Measurements from ENCODE around the gene ZFAND2B.

Gene ZFAND2B

GRCh38 chr2:219225350-219225749, 18.8 kb downstream of the ZFAND2B start:
- DNase-seq: no peak

- DNase-seq: no peak
Observed at GRCh38 chr2:219228041-219228910, 21.7 kb downstream of the ZFAND2B start.

GRCh38 chr2:219228911-219229304, 22.3 kb downstream of the ZFAND2B start:
- no peak for DNase-seq

- peak; percentile 54 for DNase-seq
Observed at GRCh38 chr2:219229305-219230058, 22.9 kb downstream of the ZFAND2B start, which contains the start of the genes ANKZF1 and ATG9A. TSS of gene ANKZF1 (plus strand) at chr2:219229806. CDS start at chr2:219230258, 452 bp downstream. TSS of gene ATG9A (minus strand) at chr2:219229636. CDS start at chr2:219228024, 1,612 bp downstream.

GRCh38 chr2:219230059-219230540, 23.5 kb downstream of the ZFAND2B start:
- no peak for DNase-seq

- DNase-seq: no peak
Observed at GRCh38 chr2:219234331-219234730, 27.7 kb downstream of the ZFAND2B start.

- no peak for DNase-seq
Observed at GRCh38 chr2:219243291-219243761, 36.7 kb downstream of the ZFAND2B start.

GRCh38 chr2:219244789-219245147, 38.2 kb downstream of the ZFAND2B start:
- no peak for DNase-seq

GRCh38 chr2:219245148-219245898, 38.7 kb downstream of the ZFAND2B start, which contains the start of the genes GLB1L and STK16:
TSS of gene GLB1L (minus strand) at chr2:219245444. CDS start at chr2:219243573, 1,871 bp downstream.
TSS of gene STK16 (plus strand) at chr2:219245479. CDS start at chr2:219246000, 521 bp downstream.
- no peak for DNase-seq

GRCh38 chr2:219245899-219246230, 39.3 kb downstream of the ZFAND2B start:
- no peak for DNase-seq

GRCh38 chr2:219246559-219246958, 40.0 kb downstream of the ZFAND2B start:
- DNase-seq: no peak

- DNase-seq: no peak
Observed at GRCh38 chr2:219247678-219248642, 41.4 kb downstream of the ZFAND2B start.

GRCh38 chr2:219248845-219249202, 42.2 kb downstream of the ZFAND2B start:
- no peak for DNase-seq

GRCh38 chr2:219249203-219249980, 42.8 kb downstream of the ZFAND2B start:
- DNase-seq: no peak

- DNase-seq: no peak
Observed at GRCh38 chr2:219250049-219250781, 43.6 kb downstream of the ZFAND2B start.

GRCh38 chr2:219251656-219252055, 45.1 kb downstream of the ZFAND2B start:
- no peak for DNase-seq

GRCh38 chr2:219252084-219252483, 45.5 kb downstream of the ZFAND2B start:
- no peak for DNase-seq

- no peak for DNase-seq
Observed at GRCh38 chr2:219252570-219252899, 46.0 kb downstream of the ZFAND2B start.

GRCh38 chr2:219252900-219253752, 46.5 kb downstream of the ZFAND2B start, which contains the start of gene TUBA4B:
TSS of gene TUBA4B (plus strand) at chr2:219253243. CDS start at chr2:219253408, 165 bp downstream.
- DNase-seq: no peak

Measured in cortex of kidney (tissue), 1 donor.